HepG2 (cell line): ENCODE data around the gene ATP6V1G2. TPM values are rescaled to one million over a fixed set of nuclear protein-coding genes. Genes with fewer than 3 reads are reported as not detected.

Source experiments
- ASH2L ChIP-seq: fragments of 300-600, 200-600 bp; sonication (generic); IDR thresholded peaks from 2 replicates; pipeline ENCODE4 v1.7.0; 2017; ENCODE audit warnings: low read depth, mild to moderate bottlenecking, moderate library complexity, mixed read lengths, low read length; ENCODE audit not compliant: insufficient read length
- CC2D1A ChIP-seq: sonication (generic); formaldehyde crosslinking; IDR thresholded peaks from 2 replicates; pipeline ENCODE4 v1.8.1; 2023; ENCODE audit warnings: mild to moderate bottlenecking, missing genetic modification reagents
- HNRNPUL1 ChIP-seq: fragments of 200-400 bp; formaldehyde crosslinking; IDR thresholded peaks from 2 replicates; pipeline ENCODE4 v1.6.1; 2017; ENCODE audit warnings: low read depth, mild to moderate bottlenecking, low read length, moderate library complexity
- HOXA7 ChIP-seq: sonication (generic); formaldehyde crosslinking; IDR thresholded peaks from 2 replicates; pipeline ENCODE4 v1.8.1; 2022; ENCODE audit warnings: mild to moderate bottlenecking, missing genetic modification reagents, moderate library complexity
- KDM2A ChIP-seq: sonication (generic); formaldehyde crosslinking; IDR thresholded peaks from 2 replicates; pipeline ENCODE4 v1.4.0; 2020; ENCODE audit warnings: low read depth, missing genetic modification reagents, borderline replicate concordance
- LCORL ChIP-seq, 2 experiments: fragments of 450-650 bp in 1 of 2; sonication (generic) in 1 of 2; formaldehyde crosslinking in 1 of 2; IDR thresholded peaks; 2 replicates each; pipeline versions ENCODE4 v1.5.0 to v1.6.1; 2017 to 2020; ENCODE audit warnings: antibody characterized with exemption in 1 of 2, missing genetic modification reagents in 1 of 2
- PHF20 ChIP-seq: sonication (generic); formaldehyde crosslinking; IDR thresholded peaks from 2 replicates; pipeline ENCODE4 v1.5.0; 2020; ENCODE audit warnings: mild to moderate bottlenecking, missing genetic modification reagents
- PTBP1 ChIP-seq: fragments of 200-400 bp; formaldehyde crosslinking; IDR thresholded peaks from 2 replicates; pipeline ENCODE4 v1.6.1; 2018; ENCODE audit warnings: low read length, low read depth; ENCODE audit not compliant: poor library complexity, severe bottlenecking
- SNAI1 ChIP-seq: sonication (generic); formaldehyde crosslinking; IDR thresholded peaks from 2 replicates; pipeline ENCODE4 v1.5.0; 2020; ENCODE audit warnings: mild to moderate bottlenecking, missing genetic modification reagents, borderline replicate concordance
- XRCC5 ChIP-seq: fragments of 200-400 bp; formaldehyde crosslinking; optimal IDR thresholded peaks from 2 replicates; pipeline ENCODE3; 2017; ENCODE audit warnings: mild to moderate bottlenecking, low read length
- ZFAT ChIP-seq: sonication (generic); formaldehyde crosslinking; conservative IDR thresholded peaks from 2 replicates; pipeline ENCODE4 v1.8.1; 2023; ENCODE audit warnings: missing genetic modification reagents, inconsistent platforms
- ZNF224 ChIP-seq: sonication (generic); formaldehyde crosslinking; IDR thresholded peaks from 2 replicates; pipeline ENCODE4 v1.5.0; 2020; ENCODE audit warnings: mild to moderate bottlenecking, missing genetic modification reagents
- ZNF430 ChIP-seq: sonication (generic); formaldehyde crosslinking; IDR thresholded peaks from 2 replicates; pipeline ENCODE4 v1.9.0; 2021; ENCODE audit warnings: mild to moderate bottlenecking, missing genetic modification reagents
- ZNF460 ChIP-seq: sonication (generic); formaldehyde crosslinking; IDR thresholded peaks from 2 replicates; pipeline ENCODE4 v1.5.1; 2020; ENCODE audit warnings: missing genetic modification reagents, mild to moderate bottlenecking, borderline replicate concordance
- ZNF549 ChIP-seq: sonication (generic); formaldehyde crosslinking; IDR thresholded peaks from 2 replicates; pipeline ENCODE4 v1.5.0; 2020; ENCODE audit warnings: missing genetic modification reagents
- ZNF616 ChIP-seq: sonication (generic); formaldehyde crosslinking; IDR thresholded peaks from 2 replicates; pipeline ENCODE4 v1.5.0; 2020; ENCODE audit warnings: low read depth, mild to moderate bottlenecking, missing genetic modification reagents
- ZNF790 ChIP-seq: sonication (generic); formaldehyde crosslinking; IDR thresholded peaks from 2 replicates; pipeline ENCODE4 v1.8.0; 2022; ENCODE audit warnings: missing genetic modification reagents, mild to moderate bottlenecking, borderline replicate concordance
- ZSCAN20 ChIP-seq: sonication (generic); formaldehyde crosslinking; IDR thresholded peaks from 2 replicates; pipeline ENCODE4 v1.4.0; 2020; ENCODE audit warnings: missing genetic modification reagents, mild to moderate bottlenecking, borderline replicate concordance
- polyA plus RNA-seq, 8 experiments: library from polyadenylated mRNA; depleted of rRNA in 3 of 8; stranded (reverse) in 7 of 8; unstranded in 1 of 8; fragments of >200 nt; fragmentation: Illumina TruSeq in 4 of 8; extraction: Trizol in 4 of 8; gene quantifications; 2 replicates each; pipeline versions ENCODE4 v1.2.1 to v1.2.3, GENCODE V29; 2011 to 2016; ENCODE audit warnings: low read depth in 4 of 8, missing spikeins in 1 of 8, mixed read lengths in 1 of 8; ENCODE audit not compliant: insufficient read depth in 1 of 8
- total RNA-seq, 5 experiments: library from RNA; depleted of rRNA; stranded (reverse); fragments of >200 nt; fragmentation: Illumina TruSeq; extraction: Trizol; gene quantifications; 2 replicates each; pipeline ENCODE4 v1.2.3, GENCODE V29; 2016; ENCODE audit warnings: low read depth in 1 of 5
- TF ChIP-seq, protein P1 (sequence below): sonication (generic); formaldehyde crosslinking; IDR thresholded peaks from 2 replicates; pipeline ENCODE4 v1.8.1; 2022; ENCODE audit warnings: mild to moderate bottlenecking, missing genetic modification reagents
- TF ChIP-seq, protein P2 (sequence below): sonication (generic); formaldehyde crosslinking; IDR thresholded peaks from 2 replicates; pipeline ENCODE4 v1.5.0; 2020; ENCODE audit warnings: missing genetic modification reagents
- TF ChIP-seq, protein P3 (sequence below): sonication (generic); formaldehyde crosslinking; IDR thresholded peaks from 2 replicates; pipeline ENCODE4 v1.9.0; 2021; ENCODE audit warnings: missing genetic modification reagents, mild to moderate bottlenecking, borderline replicate concordance
- TF ChIP-seq, protein P4 (sequence below): sonication (generic); formaldehyde crosslinking; IDR thresholded peaks from 2 replicates; pipeline ENCODE4 v1.5.1; 2020; ENCODE audit warnings: mild to moderate bottlenecking, missing genetic modification reagents, borderline replicate concordance

ATP6V1G2 gene
- total and polyA plus RNA-seq, 2 of the 13 experiments (the other 11 are each of a cell fraction or from before 2014, with no cell fraction given): 0.27 to 0.83 TPM

DNA sequence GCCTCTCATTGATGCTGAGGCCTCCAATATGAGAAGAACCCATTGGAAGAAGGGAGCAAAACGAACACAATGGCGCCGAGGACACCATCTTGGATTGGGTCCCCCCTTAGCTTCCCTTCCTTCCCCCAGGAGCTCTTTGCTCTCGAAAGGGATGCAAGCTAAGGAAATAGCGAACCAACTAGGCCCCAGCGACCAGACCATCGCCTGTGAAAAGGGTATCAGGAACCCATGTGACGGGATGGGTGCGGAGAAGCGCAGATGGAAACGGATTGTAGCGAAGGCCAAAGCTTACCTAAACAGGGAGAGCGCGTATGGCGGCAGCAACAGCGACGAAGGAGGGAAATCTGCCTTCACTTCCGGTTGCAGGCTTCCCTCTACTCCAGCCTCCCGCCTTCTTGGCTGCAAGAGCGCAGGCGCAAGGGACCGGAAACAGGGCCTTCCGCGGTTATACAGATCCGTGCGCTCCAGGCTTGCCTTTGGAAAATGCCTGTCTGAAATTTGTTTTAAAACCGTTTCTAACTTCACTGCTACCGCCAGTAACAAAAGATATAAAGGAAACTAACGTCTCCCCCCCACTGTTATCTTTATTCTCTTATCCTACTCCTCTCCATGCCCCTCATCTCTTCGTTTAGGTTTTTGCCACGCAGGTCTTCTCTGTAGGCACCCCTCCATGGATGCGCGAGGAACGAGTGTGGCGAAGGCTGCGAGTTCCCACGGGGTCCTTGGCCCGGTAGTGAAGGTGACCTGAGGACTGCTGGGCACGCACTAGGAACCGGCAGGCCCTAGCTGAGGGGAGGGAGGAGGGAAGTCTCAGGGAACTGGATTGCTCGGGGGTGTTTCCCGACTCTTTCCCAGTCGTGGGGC lies 4.5 kb downstream of the ATP6V1G2 start, which contains the start of gene DDX39B (continued):
- TF ChIP-seq ZNF430 (CRISPR knock-in tag): peak; percentile 97; the same call in 1 of the 2 replicates
- peak; percentile 89; the same call in 1 of the 2 replicates for TF ChIP-seq CC2D1A
- TF ChIP-seq LCORL (IDR thresholded peaks at IDR 0.05): no peak
- TF ChIP-seq LCORL (CRISPR knock-in tag; IDR thresholded peaks at IDR 0.05): no peak
- TF ChIP-seq, protein P1, sequence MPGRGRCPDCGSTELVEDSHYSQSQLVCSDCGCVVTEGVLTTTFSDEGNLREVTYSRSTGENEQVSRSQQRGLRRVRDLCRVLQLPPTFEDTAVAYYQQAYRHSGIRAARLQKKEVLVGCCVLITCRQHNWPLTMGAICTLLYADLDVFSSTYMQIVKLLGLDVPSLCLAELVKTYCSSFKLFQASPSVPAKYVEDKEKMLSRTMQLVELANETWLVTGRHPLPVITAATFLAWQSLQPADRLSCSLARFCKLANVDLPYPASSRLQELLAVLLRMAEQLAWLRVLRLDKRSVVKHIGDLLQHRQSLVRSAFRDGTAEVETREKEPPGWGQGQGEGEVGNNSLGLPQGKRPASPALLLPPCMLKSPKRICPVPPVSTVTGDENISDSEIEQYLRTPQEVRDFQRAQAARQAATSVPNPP (CRISPR knock-in tag): no peak
- no peak for TF ChIP-seq ZNF549 (CRISPR knock-in tag)
- TF ChIP-seq, protein P2, sequence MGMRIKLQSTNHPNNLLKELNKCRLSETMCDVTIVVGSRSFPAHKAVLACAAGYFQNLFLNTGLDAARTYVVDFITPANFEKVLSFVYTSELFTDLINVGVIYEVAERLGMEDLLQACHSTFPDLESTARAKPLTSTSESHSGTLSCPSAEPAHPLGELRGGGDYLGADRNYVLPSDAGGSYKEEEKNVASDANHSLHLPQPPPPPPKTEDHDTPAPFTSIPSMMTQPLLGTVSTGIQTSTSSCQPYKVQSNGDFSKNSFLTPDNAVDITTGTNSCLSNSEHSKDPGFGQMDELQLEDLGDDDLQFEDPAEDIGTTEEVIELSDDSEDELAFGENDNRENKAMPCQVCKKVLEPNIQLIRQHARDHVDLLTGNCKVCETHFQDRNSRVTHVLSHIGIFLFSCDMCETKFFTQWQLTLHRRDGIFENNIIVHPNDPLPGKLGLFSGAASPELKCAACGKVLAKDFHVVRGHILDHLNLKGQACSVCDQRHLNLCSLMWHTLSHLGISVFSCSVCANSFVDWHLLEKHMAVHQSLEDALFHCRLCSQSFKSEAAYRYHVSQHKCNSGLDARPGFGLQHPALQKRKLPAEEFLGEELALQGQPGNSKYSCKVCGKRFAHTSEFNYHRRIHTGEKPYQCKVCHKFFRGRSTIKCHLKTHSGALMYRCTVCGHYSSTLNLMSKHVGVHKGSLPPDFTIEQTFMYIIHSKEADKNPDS: 0 out of 2 replicates have a peak, but pooled peaks have one; percentile 46
- peak; percentile 93 for TF ChIP-seq ASH2L
- no peak for TF ChIP-seq XRCC5
- peak; percentile 66 for TF ChIP-seq ZNF616
- peak; percentile 92 for TF ChIP-seq KDM2A (CRISPR knock-in tag)
- TF ChIP-seq ZNF790 (CRISPR knock-in tag): 0 out of 2 replicates have a peak, but pooled peaks have one; percentile 89
- TF ChIP-seq SNAI1: peak; percentile 83
- TF ChIP-seq PTBP1: no peak
- TF ChIP-seq, protein P3, sequence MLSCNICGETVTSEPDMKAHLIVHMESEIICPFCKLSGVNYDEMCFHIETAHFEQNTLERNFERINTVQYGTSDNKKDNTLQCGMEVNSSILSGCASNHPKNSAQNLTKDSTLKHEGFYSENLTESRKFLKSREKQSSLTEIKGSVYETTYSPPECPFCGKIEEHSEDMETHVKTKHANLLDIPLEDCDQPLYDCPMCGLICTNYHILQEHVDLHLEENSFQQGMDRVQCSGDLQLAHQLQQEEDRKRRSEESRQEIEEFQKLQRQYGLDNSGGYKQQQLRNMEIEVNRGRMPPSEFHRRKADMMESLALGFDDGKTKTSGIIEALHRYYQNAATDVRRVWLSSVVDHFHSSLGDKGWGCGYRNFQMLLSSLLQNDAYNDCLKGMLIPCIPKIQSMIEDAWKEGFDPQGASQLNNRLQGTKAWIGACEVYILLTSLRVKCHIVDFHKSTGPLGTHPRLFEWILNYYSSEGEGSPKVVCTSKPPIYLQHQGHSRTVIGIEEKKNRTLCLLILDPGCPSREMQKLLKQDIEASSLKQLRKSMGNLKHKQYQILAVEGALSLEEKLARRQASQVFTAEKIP (CRISPR knock-in tag): no peak
- TF ChIP-seq ZNF460 (CRISPR knock-in tag): no peak; the same call in 1 of the 2 replicates
- TF ChIP-seq ZFAT: peak; percentile 89; the same call in 1 of the 2 replicates
- TF ChIP-seq PHF20 (CRISPR knock-in tag): peak; percentile 89
- TF ChIP-seq HOXA7 (CRISPR knock-in tag): no peak
- no peak for TF ChIP-seq HNRNPUL1
- peak; percentile 74 for TF ChIP-seq ZNF224 (CRISPR knock-in tag)
- TF ChIP-seq, protein P4, sequence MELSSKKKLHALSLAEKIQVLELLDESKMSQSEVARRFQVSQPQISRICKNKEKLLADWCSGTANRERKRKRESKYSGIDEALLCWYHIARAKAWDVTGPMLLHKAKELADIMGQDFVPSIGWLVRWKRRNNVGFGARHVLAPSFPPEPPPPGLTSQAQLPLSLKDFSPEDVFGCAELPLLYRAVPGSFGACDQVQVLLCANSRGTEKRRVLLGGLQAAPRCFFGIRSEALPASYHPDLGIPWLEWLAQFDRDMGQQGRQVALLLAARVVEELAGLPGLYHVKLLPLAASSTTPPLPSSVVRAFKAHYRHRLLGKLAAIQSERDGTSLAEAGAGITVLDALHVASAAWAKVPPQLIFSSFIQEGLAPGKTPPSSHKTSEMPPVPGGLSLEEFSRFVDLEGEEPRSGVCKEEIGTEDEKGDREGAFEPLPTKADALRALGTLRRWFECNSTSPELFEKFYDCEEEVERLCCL (CRISPR knock-in tag): no peak
- TF ChIP-seq ZSCAN20 (CRISPR knock-in tag): 0 out of 2 replicates have a peak, but pooled peaks have one; percentile 67
